HL-60 (cell line): ENCODE data around the gene SLC35D2.

Source experiments
- DNase-seq, 2 experiments: peaks; one replicate each; pipeline ENCODE4 v3.0.0-alpha.2; 2010 to 2020; ENCODE audit warnings: low read depth in 1 of 2, low spot score in 1 of 2
- H3K27ac ChIP-seq: fragments of 250-450 bp; sonication (Bioruptor Pico); replicated peaks from 2 replicates; pipeline ENCODE4 v1.5.1; 2020; ENCODE audit warnings: mild to moderate bottlenecking, moderate library complexity
- H3K27me3 ChIP-seq: fragments of 250-450 bp; sonication (Bioruptor Pico); 2 replicates; pipeline ENCODE4 v1.5.1; 2021; ENCODE audit warnings: mild to moderate bottlenecking, moderate library complexity; ENCODE audit not compliant: insufficient read depth, poor library complexity, severe bottlenecking
- H3K4me3 ChIP-seq: replicated peaks from 2 replicates; pipeline ENCODE4 v1.5.1; 2011; ENCODE audit warnings: mild to moderate bottlenecking, control low read depth, low read length; ENCODE audit not compliant: insufficient read depth
- CTCF ChIP-seq: IDR thresholded peaks from one replicate; pipeline ENCODE4 v1.5.1; 2011; ENCODE audit warnings: low read length, control low read depth, inconsistent platforms; ENCODE audit not compliant: insufficient read depth
- GABPA ChIP-seq: IDR thresholded peaks from 2 replicates; pipeline ENCODE4 v1.6.1; 2012; ENCODE audit warnings: low read depth
- POLR2AphosphoS5 ChIP-seq: IDR thresholded peaks from 2 replicates; pipeline ENCODE4 v1.6.1; 2012; ENCODE audit warnings: low read depth
- SPI1 ChIP-seq: IDR thresholded peaks from 2 replicates; pipeline ENCODE4 v1.6.1; 2012; ENCODE audit warnings: low read depth, mild to moderate bottlenecking, borderline replicate concordance
- TF ChIP-seq, protein P1 (sequence below): IDR thresholded peaks from 2 replicates; pipeline ENCODE4 v1.6.1; 2012; ENCODE audit warnings: low read depth; ENCODE audit not compliant: insufficient replicate concordance

SLC35D2 gene

DNA sequence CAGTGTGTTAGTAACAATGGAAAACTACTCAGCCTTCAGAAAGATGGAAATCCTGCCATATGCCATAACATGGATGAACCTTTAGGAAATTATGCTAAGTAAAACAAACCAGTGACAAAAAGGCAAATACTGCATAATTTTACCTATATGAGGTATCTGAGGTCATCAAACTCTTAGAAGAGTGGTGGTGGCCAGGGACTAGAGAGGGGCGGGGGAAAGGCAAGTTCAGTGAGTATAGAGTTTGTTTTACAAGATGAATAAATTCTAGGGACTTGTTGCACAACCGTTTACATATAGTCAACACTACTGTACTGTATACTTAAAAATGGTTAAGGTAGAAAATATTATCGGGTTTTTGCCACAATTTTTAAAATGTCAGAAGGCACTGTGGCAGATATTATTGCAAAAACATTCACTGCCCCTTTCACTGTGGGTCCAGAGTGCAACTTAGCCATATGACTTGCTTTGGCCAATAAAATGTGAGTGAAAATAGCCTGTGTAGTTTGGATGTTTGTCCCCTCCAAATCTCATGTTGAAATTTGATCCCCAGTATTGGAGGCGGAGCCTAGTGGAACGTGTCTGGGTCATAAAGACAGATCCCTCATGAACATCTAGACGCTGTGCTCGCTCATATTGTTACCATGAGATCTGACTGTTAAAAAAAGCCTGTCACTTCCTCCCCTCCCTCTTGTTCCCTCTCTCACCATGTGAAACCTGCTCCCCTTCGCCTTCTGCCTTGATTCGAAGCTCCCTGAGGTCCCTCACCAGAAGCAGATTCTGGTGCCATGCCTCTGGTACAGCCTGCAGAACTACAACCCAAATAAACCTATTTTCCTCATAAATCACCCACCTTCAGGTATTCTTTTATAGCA lies 25.1 kb upstream of the SLC35D2 start:
- DNase-seq, result no peak
- Histone ChIP-seq H3K27me3 (no peaks in the 10 kb centered on the region), H3K27ac (no peak overlapping the region), H3K4me3 (no peak overlapping the region)
- TF ChIP-seq POLR2AphosphoS5, result no peak

- no peak overlapping the region for H3K27ac ChIP-seq
- TF ChIP-seq SPI1 (no peak), POLR2AphosphoS5 (no peak), CTCF (no peak), GABPA (no peak)
- TF ChIP-seq, protein P1, sequence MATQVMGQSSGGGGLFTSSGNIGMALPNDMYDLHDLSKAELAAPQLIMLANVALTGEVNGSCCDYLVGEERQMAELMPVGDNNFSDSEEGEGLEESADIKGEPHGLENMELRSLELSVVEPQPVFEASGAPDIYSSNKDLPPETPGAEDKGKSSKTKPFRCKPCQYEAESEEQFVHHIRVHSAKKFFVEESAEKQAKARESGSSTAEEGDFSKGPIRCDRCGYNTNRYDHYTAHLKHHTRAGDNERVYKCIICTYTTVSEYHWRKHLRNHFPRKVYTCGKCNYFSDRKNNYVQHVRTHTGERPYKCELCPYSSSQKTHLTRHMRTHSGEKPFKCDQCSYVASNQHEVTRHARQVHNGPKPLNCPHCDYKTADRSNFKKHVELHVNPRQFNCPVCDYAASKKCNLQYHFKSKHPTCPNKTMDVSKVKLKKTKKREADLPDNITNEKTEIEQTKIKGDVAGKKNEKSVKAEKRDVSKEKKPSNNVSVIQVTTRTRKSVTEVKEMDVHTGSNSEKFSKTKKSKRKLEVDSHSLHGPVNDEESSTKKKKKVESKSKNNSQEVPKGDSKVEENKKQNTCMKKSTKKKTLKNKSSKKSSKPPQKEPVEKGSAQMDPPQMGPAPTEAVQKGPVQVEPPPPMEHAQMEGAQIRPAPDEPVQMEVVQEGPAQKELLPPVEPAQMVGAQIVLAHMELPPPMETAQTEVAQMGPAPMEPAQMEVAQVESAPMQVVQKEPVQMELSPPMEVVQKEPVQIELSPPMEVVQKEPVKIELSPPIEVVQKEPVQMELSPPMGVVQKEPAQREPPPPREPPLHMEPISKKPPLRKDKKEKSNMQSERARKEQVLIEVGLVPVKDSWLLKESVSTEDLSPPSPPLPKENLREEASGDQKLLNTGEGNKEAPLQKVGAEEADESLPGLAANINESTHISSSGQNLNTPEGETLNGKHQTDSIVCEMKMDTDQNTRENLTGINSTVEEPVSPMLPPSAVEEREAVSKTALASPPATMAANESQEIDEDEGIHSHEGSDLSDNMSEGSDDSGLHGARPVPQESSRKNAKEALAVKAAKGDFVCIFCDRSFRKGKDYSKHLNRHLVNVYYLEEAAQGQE, result no peak
These were observed 16.8 kb upstream of the SLC35D2 start for GRCh38 chr9:96400132-96400910.

GRCh38 chr9:96399325-96399633 lies 15.8 kb upstream of the SLC35D2 start:
- no peak overlapping the region for H3K4me3 ChIP-seq
- no peak for DNase-seq
- H3K27ac ChIP-seq, result no peak overlapping the region
- no peaks in the 10 kb centered on the region for H3K27me3 ChIP-seq
- TF ChIP-seq, protein P1, result no peak
- TF ChIP-seq GABPA (no peak), POLR2AphosphoS5 (no peak), CTCF (no peak), SPI1 (no peak)

More at GRCh38 chr9:96400132-96400910, 16.8 kb upstream of the SLC35D2 start:
- H3K4me3 ChIP-seq, result no peak overlapping the region
- no peaks in the 10 kb centered on the region for H3K27me3 ChIP-seq
- no peak for DNase-seq

DNA sequence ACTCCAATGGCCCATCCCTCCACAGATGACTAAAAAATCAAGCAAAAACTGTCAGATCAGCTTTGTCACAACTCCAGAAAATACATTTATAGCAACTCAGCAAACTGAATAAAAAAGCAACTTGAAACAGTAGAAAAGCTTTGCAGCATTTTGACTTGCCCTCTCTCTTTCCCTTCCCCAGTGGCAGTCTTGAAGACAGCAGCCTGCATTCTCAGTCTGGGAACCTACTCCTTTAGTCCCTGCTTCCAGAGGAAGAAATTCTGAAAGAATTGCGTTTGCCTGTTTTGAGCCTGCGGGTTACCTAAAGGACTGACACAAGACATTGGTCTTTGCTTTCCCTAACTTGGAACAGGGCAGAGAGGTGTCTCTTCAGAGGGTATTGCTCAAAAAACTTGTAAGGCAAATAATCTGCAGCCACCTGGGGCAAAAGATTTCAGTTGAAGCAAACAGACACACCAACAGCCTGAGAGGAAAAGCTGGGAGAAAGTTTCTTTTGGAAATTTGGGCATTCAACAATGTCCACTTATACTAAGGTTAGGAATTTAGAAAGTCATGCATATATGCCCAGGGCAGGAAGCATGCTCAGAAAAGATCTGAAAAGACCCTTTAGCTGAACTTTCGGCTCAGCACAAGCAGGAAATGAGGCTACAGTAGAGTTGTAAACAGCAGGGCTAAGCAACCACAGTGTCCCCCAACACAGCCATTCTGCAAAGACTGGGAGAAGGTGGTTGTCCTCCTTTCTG lies 15.2 kb upstream of the SLC35D2 start:
- Histone ChIP-seq H3K27ac (no peak overlapping the region), H3K4me3 (no peak overlapping the region), H3K27me3 (no peaks in the 10 kb centered on the region)
- TF ChIP-seq CTCF (no peak), GABPA (no peak), SPI1 (no peak), POLR2AphosphoS5 (no peak)
- TF ChIP-seq, protein P1, result no peak
- DNase-seq, result no peak
